ENCODE data around the gene MIB1. TPM values are rescaled to one million over a fixed set of nuclear protein-coding genes. Genes with fewer than 3 reads are reported as not detected.
A peak's percentile ranks its signal among the peaks of the same experiment; 100 is the strongest.
"Not testable (repeated sequence)": the region's sequence is repeated elsewhere in the genome, so short reads cannot be mapped to it uniquely, and the experiment has no call there.

Gene MIB1
- total RNA-seq, result 10 to 100 TPM; 22.8 to 26.2 TPM

DNA sequence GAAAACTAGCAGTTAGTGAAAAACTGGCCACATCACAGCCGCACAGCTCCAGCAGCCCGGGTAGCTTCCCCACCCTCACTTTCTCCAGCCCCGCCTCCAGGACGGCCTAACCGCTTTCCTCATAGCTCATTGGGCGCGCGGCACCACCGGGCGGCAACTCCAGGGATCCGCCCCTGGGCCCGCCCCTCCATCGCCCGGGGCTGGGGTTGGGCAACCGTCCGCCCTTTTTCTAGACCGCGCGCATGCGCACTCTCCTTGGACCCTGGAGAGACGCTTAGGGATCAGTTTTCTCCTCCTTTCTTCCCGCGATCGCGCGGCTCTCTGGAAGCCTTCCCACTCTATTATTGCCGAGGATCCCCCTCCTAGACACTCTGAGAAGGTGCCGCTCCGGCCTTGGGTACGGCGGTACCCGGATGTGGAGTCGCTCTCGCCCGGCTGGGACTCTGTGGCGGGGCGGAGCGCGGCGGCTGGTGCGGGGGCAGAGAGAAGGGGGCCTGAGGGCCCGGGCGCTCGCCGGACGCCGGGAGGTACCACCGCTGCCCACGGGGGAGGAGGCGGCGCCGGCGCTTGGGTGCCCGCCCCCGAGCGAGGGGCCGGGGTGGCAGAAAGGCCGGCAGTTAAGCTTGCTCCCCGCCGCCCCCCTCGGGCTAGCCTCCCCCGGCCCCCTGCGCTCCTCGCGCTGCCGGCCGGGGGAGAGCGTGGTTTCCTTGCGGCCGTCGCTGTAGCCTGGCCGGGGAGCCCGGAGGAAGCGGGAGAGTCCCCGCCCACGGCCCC lies at the start of gene MIB1:
MIB1 (plus strand) TSS at position 255 of the 774 bp plus-strand sequence. CDS start 792 bp downstream, outside the sequence.
- Mint-ChIP-seq H3K36me3 (ENCODE audit: low read depth) (no peaks in the 10 kb centered on the region), H3K27ac (peak within 1 kb of the TSS; percentile 88), H3K9me3 (peaks cover 6% of the 10 kb centered on the region), H3K4me1 (ENCODE audit: low read depth) (peaks cover 27% of the 10 kb centered on the region), H3K4me3 (peak within 1 kb of the TSS; percentile 86), H3K27me3 (ENCODE audit: low read depth) (peaks cover 2% of the 10 kb centered on the region)
- intact Hi-C loops (cut with micrococcal nuclease), result loop anchor here (1.0 to 10.0 kb wide), 10 partner anchors 37 to 1192 kb away; partner anchors contain the start of genes ESCO1, RBBP8, ROCK1 and SNRPD1
- CTCF ChIA-PET, result interaction anchor here (0.9 to 1.8 kb wide), 4 partner anchors 37 to 140 kb away, joined by 3 to 5 read pairs (median 4); partner anchors contain the start of genes ABHD3, ESCO1 and SNRPD1
- peak; percentile 98 for DNase-seq

GRCh38 chr18:21693322-21693721 lies 47.3 kb upstream of the MIB1 start:
- Mint-ChIP-seq H3K27ac (no peak overlapping the region), H3K36me3 (ENCODE audit: low read depth) (peaks cover 58% of the 10 kb centered on the region), H3K4me1 (ENCODE audit: low read depth) (peaks cover 7% of the 10 kb centered on the region), H3K9me3 (peaks cover 7% of the 10 kb centered on the region), H3K27me3 (ENCODE audit: low read depth) (no peaks in the 10 kb centered on the region), H3K4me3 (no peak overlapping the region)
- CTCF ChIA-PET, result interaction anchor here (0.6 kb wide), 1 partner anchor 83 kb away, joined by 5 read pairs; no protein-coding TSS in a partner anchor
- DNase-seq, result no peak
- intact Hi-C loops (cut with micrococcal nuclease), result no loop called here

DNA sequence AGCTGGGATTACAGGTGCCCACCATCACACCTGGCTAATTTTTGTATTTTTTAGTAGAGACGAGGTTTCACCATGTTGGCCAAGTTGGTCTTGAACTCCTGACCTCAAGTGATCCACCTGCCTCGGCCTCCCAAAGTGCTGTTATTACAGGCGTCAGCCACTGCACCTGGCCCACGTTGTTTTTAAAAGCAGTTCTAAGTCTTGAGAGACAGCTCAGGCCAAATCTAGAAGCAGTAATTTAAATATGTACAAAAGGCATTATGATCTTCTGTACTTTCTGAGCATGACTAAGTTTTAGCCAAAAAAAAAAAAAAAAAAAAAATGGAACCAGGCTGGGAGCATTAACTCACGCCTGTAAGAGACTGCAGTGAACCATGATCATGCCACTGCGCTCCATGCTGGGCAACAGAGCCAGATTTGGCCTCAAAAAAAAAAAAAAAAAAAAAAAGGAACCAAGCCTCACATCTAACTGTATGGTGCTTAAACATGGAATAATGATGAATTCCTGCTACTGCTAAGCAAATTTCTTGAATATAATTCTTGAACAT lies 40.0 kb upstream of the MIB1 start:
- intact Hi-C loops (cut with micrococcal nuclease), result no loop called here
- Mint-ChIP-seq H3K4me3 (no peak overlapping the region), H3K36me3 (ENCODE audit: low read depth) (peaks cover 26% of the 10 kb centered on the region), H3K27me3 (ENCODE audit: low read depth) (no peaks in the 10 kb centered on the region), H3K27ac (no peak overlapping the region), H3K4me1 (ENCODE audit: low read depth) (peaks cover 17% of the 10 kb centered on the region), H3K9me3 (no peaks in the 10 kb centered on the region)
- DNase-seq, result no peak
- CTCF ChIA-PET, result no interaction called here

GRCh38 chr18:21701621-21702020 lies 39.0 kb upstream of the MIB1 start:
- Mint-ChIP-seq H3K36me3 (ENCODE audit: low read depth) (peaks cover 24% of the 10 kb centered on the region), H3K9me3 (no peaks in the 10 kb centered on the region), H3K27ac (no peak overlapping the region), H3K27me3 (ENCODE audit: low read depth) (no peaks in the 10 kb centered on the region), H3K4me3 (no peak overlapping the region), H3K4me1 (ENCODE audit: low read depth) (peaks cover 21% of the 10 kb centered on the region)
- DNase-seq, result no peak
- intact Hi-C loops (cut with micrococcal nuclease), result no loop called here
- CTCF ChIA-PET, result interaction anchor here (0.6 to 1.2 kb wide), 3 partner anchors 10 to 95 kb away, joined by 3 to 5 read pairs (median 4); no protein-coding TSS in a partner anchor

- peaks cover 25% of the 10 kb centered on the region for H3K36me3 Mint-ChIP-seq (ENCODE audit: low read depth)
- peaks cover 21% of the 10 kb centered on the region for H3K4me1 Mint-ChIP-seq (ENCODE audit: low read depth)
- no peak for DNase-seq
- intact Hi-C loops (cut with micrococcal nuclease), result loop anchor here (1.0 kb wide), 6 partner anchors 20 to 592 kb away; partner anchors contain the start of genes ESCO1, MIB1 and SNRPD1
- no peaks in the 10 kb centered on the region for H3K27me3 Mint-ChIP-seq (ENCODE audit: low read depth)
- H3K4me3 Mint-ChIP-seq, result peak overlapping the region; percentile 91
- CTCF ChIA-PET, result interaction anchor here (2.2 kb wide), 1 partner anchor 102 kb away, joined by 6 read pairs; the partner anchor contains the start of gene ESCO1
- H3K9me3 Mint-ChIP-seq, result no peaks in the 10 kb centered on the region
- no peak overlapping the region for H3K27ac Mint-ChIP-seq
These were observed 38.0 kb upstream of the MIB1 start for GRCh38 chr18:21702602-21703001.

GRCh38 chr18:21703241-21703820 lies 37.3 kb upstream of the MIB1 start:
- intact Hi-C loops (cut with micrococcal nuclease), result loop anchor here (1.0 kb wide), 6 partner anchors 21 to 593 kb away; partner anchors contain the start of genes ESCO1, MIB1 and SNRPD1
- DNase-seq, result peak; percentile 80
- CTCF ChIA-PET, result interaction anchor here (1.3 to 2.2 kb wide), 2 partner anchors 37 to 102 kb away, joined by 5 to 6 read pairs; partner anchors contain the start of genes ESCO1 and MIB1
- peak overlapping the region; percentile 91 for H3K4me3 Mint-ChIP-seq
- H3K27ac Mint-ChIP-seq, result peak overlapping the region; percentile 91
- no peaks in the 10 kb centered on the region for H3K9me3 Mint-ChIP-seq
- peaks cover 18% of the 10 kb centered on the region for H3K36me3 Mint-ChIP-seq (ENCODE audit: low read depth)
- no peaks in the 10 kb centered on the region for H3K27me3 Mint-ChIP-seq (ENCODE audit: low read depth)
- peaks cover 21% of the 10 kb centered on the region for H3K4me1 Mint-ChIP-seq (ENCODE audit: low read depth)

DNA sequence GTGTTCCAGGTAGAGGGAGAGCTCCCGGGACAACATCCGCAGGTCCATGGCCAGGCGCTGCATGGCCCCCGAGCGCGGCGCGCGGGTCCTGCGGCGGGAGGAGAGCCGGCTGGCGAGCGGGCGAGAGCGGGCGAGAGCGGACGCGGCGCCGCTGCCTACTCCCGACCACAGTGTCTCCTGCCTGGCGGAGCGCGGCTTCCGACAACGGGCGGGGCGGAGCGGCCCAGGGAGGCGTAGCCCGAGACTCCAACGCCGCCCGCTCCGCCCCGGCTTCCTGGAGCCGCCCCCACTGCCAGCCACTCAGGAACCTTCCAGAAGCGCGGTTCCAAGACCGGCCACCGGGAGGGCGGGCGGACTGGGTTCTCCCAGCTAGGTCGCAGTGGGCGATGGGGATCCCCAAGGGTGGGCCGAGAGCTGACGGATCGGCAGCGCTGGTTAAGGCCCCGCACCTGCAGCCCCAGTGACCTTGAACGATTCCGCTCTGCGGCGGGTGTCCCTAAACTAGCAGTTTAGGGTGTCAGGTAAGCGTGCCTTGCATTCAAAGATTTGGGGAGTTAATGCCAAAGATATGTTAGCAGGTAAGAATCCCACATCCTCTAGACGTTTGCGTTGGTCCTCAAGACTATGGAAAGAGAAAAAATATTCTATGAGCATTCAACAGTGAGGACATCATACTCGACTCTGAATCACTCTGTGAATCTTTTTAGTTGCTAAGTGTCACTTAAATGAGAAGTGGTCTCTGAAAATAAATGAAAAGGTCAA lies 35.8 kb upstream of the MIB1 start, which contains the start of gene ABHD3:
ABHD3 (minus strand) TSS at position 172 of the 762 bp plus-strand sequence; CDS start at position 63, 109 bp downstream.
- intact Hi-C loops (cut with micrococcal nuclease), result no loop called here
- Mint-ChIP-seq H3K9me3 (no peaks in the 10 kb centered on the region), H3K27me3 (ENCODE audit: low read depth) (no peaks in the 10 kb centered on the region), H3K36me3 (ENCODE audit: low read depth) (peaks cover 14% of the 10 kb centered on the region), H3K4me1 (ENCODE audit: low read depth) (peaks cover 26% of the 10 kb centered on the region), H3K4me3 (peak within 1 kb of the TSS; percentile 91), H3K27ac (peak within 1 kb of the TSS; percentile 91)
- CTCF ChIA-PET, result interaction anchor here (0.5 to 2.2 kb wide), 3 partner anchors 36 to 104 kb away, joined by 4 to 6 read pairs (median 5); partner anchors contain the start of genes ESCO1 and MIB1
- peak; percentile 94 for DNase-seq

- Mint-ChIP-seq H3K27me3 (ENCODE audit: low read depth) (no peaks in the 10 kb centered on the region), H3K9me3 (no peaks in the 10 kb centered on the region), H3K36me3 (ENCODE audit: low read depth) (peaks cover 9% of the 10 kb centered on the region), H3K27ac (no peak overlapping the region), H3K4me1 (ENCODE audit: low read depth) (peaks cover 26% of the 10 kb centered on the region), H3K4me3 (no peak overlapping the region)
- intact Hi-C loops (cut with micrococcal nuclease), result no loop called here
- CTCF ChIA-PET, result no interaction called here
- DNase-seq, result no peak
These were observed 34.2 kb upstream of the MIB1 start for GRCh38 chr18:21706386-21706865.

DNA sequence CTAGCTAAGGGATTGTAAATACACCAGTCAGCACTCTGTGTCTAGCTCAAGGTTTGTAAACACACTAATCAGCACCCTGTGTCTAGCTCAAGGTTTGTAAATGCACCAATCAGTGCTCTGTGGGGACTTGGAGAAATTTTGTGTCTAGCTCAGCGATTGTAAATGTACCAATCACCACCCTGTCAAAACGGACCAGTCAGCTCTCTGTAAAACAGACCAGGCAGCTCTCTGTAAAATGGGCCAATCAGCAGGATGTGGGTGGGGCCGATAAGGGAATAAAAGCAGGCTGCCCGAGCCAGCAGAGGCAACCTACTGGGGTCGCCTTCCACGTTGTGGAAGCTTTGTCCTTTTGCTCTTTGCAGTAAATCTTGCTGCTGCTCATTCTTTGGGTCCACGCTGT lies 33.5 kb upstream of the MIB1 start:
- H3K27me3 Mint-ChIP-seq (ENCODE audit: low read depth); H3K4me3 Mint-ChIP-seq; CTCF ChIA-PET; H3K27ac Mint-ChIP-seq; DNase-seq; H3K36me3 Mint-ChIP-seq (ENCODE audit: low read depth); intact Hi-C loops (cut with micrococcal nuclease); H3K9me3 Mint-ChIP-seq: not testable (repeated sequence)
- H3K4me1 Mint-ChIP-seq (ENCODE audit: low read depth), result peaks cover 26% of the 10 kb centered on the region

GRCh38 chr18:21714474-21714873 lies 26.1 kb upstream of the MIB1 start:
- Mint-ChIP-seq H3K36me3 (ENCODE audit: low read depth) (peaks cover 3% of the 10 kb centered on the region), H3K27ac (no peak overlapping the region), H3K4me3 (no peak overlapping the region), H3K4me1 (ENCODE audit: low read depth) (peaks cover 2% of the 10 kb centered on the region), H3K9me3 (peaks cover 8% of the 10 kb centered on the region), H3K27me3 (ENCODE audit: low read depth) (no peaks in the 10 kb centered on the region)
- CTCF ChIA-PET, result no interaction called here
- no peak for DNase-seq
- intact Hi-C loops (cut with micrococcal nuclease), result no loop called here

DNA sequence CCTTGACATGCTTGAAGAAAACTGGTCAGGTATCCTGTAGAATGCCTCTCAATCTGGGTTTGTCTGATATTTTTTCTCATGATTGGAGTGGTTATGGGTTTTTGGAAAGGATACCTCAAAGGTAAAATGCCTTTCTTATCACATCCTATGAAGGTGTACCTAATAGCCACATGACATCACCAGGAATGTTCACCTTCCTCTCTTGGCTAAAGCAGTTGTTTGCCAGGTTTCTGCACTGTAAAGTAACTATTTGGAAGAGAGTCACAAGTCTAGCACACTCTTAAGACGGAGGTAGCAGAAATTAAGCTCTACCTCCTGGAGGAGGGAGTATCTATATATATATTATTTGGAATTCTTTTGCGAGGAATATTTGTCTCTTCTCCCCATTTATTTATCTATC lies 17.9 kb upstream of the MIB1 start:
- H3K4me3 Mint-ChIP-seq, result no peak overlapping the region
- CTCF ChIA-PET, result no interaction called here

More for the DNA sequence above, 17.9 kb upstream of the MIB1 start:
- Mint-ChIP-seq H3K36me3 (ENCODE audit: low read depth) (peaks cover 1% of the 10 kb centered on the region), H3K27ac (no peak overlapping the region), H3K4me1 (ENCODE audit: low read depth) (no peaks in the 10 kb centered on the region), H3K9me3 (peaks cover under 1% of the 10 kb centered on the region), H3K27me3 (ENCODE audit: low read depth) (no peaks in the 10 kb centered on the region)
- no peak for DNase-seq
- intact Hi-C loops (cut with micrococcal nuclease), result no loop called here
